NCI-H526 (cell line): ENCODE data around the gene DPYSL4.

Experiments used
- DNase-seq, 2 experiments: peaks; one replicate each; lab custom pipeline; 2025; lab: John Stamatoyannopoulos, UW

The DPYSL4 gene

DNA sequence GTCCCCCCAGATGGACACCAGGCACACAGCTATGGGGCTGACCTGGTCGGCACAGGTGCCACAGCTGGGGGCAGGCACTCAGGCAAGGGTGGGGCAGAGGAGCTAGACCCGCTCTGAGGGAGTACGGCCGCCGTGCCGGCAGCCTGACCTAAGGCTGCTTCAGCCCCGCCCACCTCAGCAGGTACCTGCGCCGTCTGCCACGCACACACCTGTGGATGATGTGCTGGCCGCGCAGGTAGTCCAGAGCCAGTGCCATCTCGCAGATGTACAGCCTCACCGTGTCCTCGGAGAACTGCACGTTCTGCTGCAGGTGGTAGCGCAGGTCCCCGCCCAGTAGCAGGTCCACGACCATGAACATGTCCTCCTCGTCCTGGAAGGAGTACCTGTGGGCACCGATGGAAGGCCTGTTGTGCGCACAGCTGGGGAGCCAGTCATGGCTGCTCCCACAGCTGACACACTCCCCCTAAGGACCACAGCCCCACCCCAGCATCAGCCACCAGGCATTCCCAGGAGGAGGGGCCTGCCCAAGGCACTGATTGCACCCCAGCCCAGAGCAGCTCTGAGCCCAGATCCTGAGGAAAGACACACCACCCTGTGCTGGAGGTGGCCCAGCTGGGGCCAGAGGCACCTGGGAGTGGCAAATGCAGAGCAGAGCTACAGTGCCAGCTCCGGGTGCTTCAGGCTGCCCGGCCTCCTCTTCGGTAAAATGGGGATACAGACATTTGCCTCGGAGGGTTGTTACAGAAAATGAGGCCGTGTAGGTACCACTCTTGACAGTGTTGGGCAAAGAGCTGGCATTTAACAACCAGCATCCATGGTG, 40.0 kb downstream of the DPYSL4 start:
- DNase-seq: no peak

DNA sequence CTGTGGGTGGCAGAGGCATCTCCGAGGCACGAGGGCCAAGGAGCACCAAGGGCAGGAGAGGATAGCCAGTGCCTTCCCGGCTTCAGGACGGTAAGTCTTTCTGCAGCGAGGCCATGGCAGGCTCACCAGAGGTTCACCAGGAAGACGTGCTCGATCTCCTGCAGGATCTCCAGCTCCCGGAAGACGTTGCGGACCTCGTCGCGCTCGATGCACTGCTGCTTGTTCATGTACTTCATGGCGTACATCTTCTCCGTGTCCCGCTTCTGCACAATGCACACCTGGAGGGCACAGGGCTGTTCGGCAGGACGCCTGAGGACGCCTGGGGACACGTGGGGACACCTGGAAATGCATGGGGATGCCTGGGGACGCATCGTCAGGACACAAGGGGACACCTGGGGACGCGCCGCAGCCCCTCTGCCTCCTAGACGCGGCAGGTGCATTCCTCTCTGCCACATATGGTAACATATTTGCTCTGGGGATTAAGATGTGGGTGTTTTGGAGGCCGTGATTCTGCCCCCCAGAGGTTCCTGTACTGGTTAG, 41.2 kb downstream of the DPYSL4 start:
- DNase-seq: no peak

DNA sequence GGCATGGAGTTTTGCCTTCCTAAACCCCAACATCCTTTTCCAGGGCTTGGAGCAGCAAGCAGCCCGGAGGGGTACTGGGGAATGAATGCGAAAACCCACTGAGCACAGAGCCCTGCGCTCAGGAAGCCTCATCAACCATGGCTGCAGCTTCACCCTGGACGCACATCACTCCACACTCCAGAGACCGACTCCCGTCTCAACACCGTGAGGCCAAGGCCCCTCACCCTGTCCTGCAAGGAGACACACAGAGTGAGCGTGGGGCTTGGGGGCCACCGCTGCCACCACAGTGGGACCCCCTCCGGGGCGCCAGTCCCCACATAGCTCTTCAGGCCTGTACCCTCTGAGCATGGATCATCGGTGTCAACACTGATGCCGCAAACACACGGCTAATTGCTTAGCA, 41.9 kb downstream of the DPYSL4 start:
- no peak for DNase-seq

DNA sequence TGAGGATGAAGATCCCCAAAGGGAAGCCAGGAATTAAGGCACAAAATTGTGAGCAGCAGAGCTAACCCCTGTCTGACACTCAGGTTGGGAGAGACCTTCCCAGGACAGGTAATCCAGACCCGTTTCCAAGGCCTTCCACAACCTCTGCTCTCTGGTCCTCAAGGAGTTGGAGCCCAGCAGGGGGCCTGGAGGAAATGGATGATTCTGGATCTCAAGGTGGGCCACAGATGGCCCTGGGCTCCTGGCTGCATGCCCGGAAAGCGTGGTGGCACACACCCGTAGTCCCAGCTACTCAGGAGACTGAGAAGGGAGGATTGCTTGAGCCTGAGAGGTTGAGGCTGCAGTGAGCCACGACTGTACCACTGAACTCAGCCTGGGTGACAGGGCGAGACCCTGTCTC, 42.3 kb downstream of the DPYSL4 start:
- no peak for DNase-seq

- DNase-seq: no peak
Observed at GRCh38 chr10:132229834-132230556, 43.2 kb downstream of the DPYSL4 start.

GRCh38 chr10:132230557-132231210, 43.9 kb downstream of the DPYSL4 start:
- no peak for DNase-seq

- no peak for DNase-seq
Observed at GRCh38 chr10:132231656-132232022, 44.9 kb downstream of the DPYSL4 start.

DNA sequence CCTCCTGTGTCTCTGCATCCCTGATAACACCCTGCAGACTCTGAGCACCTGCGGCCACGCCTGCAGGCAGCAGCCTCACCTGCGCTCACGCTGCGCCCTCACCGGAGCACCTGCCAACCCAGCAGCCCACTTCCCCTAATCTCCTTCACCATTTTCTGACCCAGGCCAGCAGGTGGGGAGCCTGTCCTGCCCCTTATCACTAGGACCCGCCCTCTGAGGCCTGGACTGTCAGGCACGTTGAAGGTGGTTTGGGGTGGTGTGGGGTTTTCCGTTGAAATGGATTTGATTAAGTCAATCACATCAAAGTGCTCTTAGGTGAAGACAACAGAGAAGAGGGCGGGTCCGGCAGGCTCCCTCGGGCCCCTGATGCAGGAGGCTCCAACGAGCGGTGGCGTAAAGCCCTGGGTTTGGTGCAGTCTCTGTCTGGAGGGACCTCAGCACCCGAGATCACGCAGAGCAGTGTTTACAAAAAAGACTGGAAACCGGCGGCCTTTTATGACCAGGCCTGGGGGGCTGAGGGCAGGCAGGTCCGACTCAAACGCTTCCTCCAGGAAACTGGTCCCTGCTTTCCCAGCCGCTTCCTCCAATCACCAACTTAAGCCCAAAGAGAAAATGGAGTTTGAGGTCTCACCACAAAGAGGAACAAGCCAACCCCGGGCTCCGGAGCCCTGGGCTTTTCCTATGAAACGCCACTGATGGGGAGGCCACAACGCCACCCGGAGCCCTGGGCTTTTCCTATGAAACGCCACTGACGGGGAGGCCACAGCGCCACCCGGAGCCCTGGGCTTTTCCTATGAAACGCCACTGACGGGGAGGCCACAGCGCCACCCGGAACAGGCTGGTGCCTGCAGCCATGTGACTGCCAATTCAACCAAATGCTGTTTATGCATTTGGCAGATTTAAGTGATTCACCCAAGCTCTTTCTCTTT, 45.5 kb downstream of the DPYSL4 start:
- DNase-seq: peak; percentile 95

DNA sequence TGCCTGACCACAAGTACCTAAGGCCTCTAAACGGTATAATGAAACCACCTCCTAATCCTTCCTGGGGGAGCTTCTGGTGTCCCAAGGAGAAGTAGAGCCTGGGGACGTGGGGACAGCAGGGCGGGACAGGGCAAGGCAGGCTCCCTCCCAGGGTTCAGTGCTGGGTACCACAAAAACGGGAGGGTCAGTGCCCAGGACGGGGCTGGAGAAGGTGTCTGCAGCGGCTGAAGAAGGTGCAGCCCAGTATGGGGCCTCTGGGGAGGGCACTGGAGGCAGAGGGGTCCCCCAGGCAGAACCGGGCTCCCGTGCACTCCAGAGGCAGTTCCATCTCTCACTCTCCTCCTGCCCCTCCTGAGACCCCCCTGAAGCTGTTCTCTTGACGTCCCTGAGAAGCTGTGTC, 46.2 kb downstream of the DPYSL4 start:
- no peak for DNase-seq

- no peak for DNase-seq
Observed at GRCh38 chr10:132233501-132234085, 46.8 kb downstream of the DPYSL4 start.

GRCh38 chr10:132234860-132235259, 48.1 kb downstream of the DPYSL4 start:
- no peak for DNase-seq

DNA sequence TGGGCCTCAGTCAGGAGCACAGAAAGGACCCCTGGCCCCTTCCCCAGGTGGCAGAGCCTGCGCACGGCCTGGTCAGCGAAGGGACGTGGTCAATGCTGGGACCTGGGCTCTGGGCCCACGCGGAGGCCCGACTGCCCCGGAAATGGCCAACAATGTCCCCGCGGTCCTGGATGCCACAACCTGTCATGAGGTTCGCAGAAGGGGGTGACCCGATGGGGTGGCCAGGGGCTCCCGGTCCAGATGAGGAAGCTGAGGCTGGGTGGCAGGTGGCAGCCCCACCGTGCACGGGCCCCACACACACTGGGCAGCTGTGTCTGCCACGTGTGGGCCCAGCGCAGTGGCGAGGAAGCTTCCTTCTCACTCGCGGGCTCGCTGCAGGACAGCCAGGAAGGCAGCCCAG, 49.4 kb downstream of the DPYSL4 start:
- no peak for DNase-seq

GRCh38 chr10:132236881-132237280, 50.1 kb downstream of the DPYSL4 start:
- DNase-seq: no peak

DNA sequence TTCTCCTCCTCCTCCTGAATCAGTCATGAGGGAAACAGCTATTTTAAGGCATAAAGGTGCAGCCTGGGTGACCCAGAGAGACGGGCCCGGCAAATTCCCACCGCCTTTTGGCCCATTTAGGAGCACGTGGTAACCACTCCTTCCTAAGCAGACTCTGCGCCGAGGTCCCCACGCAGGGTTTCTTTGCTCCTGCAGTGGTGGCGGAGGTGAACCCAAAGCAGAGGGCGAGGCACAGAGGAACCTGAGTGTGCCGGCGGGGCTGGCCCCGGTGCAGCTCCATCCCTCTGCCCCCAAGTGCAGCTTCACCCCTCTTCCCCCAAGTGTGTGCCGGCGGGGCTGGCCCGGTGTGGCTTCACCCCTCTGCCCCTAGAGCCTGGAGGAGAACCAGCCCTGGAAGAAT, 50.6 kb downstream of the DPYSL4 start:
- no peak for DNase-seq

- no peak for DNase-seq
Observed at GRCh38 chr10:132237871-132238270, 51.1 kb downstream of the DPYSL4 start.

DNA sequence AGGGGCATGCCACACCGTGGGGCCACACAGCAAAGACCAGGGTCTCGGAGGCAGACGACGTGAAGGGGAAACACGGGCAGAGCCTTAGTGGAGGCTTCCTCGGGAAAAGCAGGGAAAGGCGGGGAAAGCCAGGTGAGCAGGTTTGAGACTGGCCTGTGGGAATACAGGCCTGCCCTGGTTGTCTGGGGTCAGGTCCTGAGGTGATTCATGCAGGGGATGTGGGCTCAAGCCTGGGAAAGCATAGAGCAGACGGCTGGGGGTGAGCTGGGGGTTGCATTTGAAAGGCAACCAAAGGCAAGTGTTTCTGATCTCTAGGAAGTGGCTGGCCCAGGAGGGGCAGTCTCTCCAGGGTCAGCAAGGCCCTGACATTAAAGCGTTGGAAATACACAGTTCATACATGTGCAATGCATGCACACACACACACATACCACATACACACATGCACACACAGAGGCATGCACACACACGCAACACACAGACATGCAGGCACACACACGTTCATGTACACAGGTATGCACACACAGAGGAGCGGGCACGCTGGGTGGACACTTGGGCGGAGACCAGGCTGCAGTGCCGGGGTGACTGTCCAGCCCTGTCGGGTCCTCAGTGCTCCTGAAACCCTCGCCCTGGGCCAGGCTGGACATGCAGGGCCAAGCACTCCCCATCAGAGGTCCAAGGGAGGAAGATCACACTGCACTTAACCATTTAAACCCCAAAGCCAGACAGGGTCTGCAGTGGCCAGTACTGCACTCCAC, 51.8 kb downstream of the DPYSL4 start:
- DNase-seq: no peak

DNA sequence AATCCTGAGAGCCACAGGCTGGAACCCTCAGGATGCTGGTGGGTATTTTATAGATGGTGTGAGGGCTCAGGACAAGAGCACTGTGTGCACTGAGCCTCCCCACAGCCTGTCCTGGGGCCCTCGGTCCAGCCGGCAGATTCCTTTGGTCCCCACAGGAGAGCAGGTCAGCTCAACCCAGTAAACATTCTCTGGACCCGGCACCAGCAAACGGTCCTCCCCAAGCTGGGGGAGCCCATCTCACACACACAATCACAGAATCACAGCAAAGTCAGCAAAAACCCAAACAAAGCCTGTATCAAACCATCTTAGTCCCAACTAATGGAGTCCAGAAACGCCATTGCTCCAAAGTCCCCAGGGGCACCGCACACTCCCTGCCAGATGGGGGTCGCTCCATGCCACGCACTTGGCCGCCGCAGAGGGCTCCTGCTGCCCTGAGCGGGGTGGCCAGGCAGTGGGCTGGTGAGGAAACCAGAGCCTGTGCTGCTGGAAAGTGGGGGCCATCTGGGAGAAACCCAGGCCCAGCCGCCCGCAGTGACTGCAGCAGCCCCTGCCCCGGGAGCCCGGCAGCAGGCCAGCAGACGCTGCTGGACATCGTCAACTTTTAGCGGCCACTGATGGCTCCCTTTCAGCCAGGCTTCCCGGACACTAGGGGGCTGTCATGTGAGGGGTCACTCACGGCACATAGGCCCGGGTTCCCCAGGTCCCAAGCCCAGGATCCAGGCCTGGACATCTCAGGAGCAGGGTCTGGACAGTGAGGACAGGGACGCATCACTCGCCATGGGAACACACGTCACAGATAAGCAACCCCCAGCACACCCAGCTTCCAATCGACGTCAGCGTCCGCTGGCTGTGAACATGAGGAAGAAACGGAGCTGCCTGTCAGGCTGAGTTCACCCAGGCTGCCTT, 52.6 kb downstream of the DPYSL4 start:
- no peak for DNase-seq

DNA sequence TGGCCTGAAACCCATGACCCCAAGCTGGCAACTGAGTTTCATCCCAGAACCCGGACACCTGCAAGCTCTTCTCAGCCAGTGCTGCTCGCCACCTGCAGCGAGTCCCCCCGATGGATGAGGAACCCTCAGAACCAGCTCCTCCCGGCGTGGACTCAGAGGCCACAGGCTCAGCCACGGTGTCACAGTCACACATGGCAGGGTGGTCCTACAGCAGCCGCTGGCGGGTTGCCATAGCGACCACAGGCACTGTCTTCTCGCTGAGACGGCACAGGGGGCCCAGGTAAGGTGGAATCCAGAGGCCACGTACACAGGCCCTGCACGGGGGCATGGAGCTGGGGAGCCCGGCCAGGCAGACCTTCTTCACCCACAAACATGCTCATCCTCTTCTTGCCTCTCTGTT, 53.4 kb downstream of the DPYSL4 start:
- DNase-seq: no peak

GRCh38 chr10:132240581-132240980, 53.8 kb downstream of the DPYSL4 start:
- no peak for DNase-seq
